NCI-H524 (cell line): Measurements from ENCODE around the gene GFER.

Experiments used
- DNase-seq, 2 experiments: peaks; one replicate each; lab custom pipeline; 2025; lab: John Stamatoyannopoulos, UW

GFER gene

DNA sequence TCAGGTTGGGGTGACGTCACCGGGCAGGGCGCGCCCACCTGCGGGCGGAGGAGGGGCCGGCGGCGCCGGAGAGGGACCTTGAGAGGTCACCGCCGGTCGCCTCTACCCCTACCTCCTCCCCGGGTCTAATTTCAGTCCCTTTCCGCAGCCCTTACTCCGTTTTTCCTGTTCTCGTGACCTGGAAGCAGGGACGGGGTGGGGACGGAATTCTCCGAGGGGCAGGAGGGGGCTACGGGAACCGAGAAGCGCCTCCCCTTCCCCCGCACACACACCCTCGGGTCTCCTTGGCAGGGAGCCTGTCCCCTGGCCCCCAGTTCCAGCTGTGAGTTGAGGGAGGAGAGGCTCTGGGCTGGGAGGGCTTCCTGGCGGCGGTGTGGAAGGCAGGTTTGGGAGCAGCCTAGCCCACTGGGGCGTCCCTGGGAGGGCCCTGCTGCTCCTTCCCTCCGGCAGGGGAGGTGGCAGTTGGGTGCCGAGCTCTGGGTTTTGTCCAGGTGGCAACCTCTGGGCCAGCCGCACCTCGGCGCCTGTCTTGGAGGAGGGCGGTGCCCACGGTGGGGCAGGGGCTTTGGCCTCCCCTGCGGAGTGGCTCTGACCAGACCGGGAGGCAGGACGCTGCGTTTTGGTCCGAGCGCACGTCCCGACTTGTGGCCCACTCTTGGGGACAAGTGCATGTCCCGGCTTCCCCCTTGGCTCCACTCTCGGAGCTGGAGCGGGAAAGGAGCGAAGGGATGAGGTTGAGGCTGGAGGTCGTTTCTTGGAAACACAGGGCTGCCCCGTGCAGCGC lies 6.5 kb downstream of the GFER start:
- DNase-seq, result no peak

DNA sequence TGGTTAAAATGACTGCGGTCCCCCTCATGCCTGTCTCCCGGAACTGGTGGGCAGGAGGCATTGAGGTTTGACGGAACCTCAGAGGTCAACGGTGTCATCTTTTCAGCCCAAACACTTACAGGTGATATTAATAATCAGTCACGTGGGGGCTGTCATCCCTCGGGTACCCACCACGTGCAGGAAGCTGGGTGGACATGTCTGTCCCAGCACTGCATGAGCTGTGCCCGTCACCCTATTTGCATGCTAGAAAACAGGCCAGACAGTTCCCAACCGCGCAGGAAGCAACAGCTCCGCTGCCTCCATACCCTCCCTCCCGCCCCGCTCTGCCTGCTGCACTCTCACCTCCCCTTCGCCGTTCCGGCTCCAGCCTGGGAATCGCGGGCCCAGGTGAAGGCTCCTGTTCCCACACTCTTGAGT lies 7.2 kb downstream of the GFER start:
- no peak for DNase-seq

DNA sequence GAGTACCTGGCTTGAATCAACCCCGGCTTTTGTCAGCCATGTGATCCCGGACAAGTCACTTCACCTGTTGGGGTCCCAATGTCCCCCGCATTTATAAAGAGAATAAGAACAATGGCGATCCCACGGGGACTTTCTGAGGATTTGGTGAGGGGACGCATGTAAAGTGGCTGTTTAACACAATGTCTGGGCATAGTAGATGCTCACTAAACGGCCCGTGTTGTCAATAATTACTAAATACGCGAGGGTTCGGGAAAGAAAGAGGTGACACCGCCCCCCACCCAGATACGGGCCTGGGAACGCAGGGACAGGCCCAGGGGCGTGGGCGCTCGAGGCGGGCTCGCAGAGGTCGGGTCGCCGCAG lies 7.6 kb downstream of the GFER start:
- DNase-seq, result no peak

DNA sequence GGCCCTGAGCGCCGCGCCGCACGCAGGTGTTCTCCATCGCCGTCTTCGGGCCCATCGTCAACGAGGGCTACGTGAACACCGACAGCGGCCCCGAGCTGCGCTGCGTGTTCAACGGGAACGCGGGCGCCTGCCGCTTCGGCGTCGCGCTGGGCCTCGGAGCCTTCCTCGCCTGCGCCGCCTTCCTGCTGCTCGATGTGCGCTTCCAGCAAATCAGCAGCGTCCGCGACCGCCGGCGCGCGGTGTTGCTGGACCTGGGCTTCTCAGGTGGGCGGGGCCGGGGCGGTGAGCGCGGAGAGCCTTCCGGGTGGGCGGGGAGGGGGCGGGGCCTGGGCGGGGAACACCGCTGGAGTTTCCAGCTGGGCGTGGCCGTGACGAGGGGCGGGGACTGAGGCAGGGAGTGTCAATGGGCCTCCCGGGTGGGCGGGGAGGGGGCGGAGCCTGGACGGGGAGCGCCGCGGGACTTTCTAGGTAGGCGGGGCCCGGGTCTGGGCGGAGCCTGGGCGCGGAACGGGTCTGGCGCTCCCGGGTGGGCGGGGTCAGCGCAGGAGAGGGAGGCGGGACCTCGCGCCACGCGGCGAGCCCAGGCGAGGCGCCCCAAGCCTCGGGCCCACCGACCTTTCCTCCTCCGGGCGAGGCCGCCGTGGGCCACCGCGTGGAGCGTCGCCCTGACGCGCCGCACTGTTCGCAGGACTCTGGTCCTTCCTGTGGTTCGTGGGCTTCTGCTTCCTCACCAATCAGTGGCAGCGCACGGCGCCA lies 8.1 kb downstream of the GFER start:
- DNase-seq, result peak; percentile 18 to 61

GRCh38 chr16:1992704-1993317 lies 8.8 kb downstream of the GFER start:
- DNase-seq, result no peak

- no peak for DNase-seq
Observed at GRCh38 chr16:1993731-1994131, 9.7 kb downstream of the GFER start.

- DNase-seq, result no peak
Observed at GRCh38 chr16:1997494-1998359, 13.7 kb downstream of the GFER start.

DNA sequence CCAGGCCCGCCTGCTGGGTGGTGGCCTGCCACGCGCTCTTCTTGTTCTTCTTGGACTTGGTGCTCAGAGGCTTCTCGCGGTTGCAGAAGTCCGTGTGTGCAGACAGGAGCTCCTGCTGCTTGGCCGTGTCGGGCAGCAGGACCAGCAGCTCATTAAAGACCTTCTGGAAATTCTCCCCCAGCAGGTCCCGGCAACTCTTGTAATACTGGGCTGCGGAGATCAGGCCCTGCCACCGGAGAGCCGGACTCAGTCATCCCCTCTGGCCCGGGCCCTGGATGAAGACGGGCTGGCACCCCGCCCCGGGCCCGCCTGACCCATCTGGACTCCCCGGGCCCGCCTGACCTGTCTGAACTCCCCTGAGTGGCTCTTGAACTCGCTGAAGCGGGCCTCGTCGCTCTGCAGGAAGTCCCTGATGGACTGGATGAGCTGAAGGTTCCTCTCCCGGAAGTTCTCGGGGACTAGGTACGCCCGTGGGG lies 14.4 kb downstream of the GFER start:
- no peak for DNase-seq

GRCh38 chr16:1998852-1999801 lies 15.1 kb downstream of the GFER start:
- no peak for DNase-seq

DNA sequence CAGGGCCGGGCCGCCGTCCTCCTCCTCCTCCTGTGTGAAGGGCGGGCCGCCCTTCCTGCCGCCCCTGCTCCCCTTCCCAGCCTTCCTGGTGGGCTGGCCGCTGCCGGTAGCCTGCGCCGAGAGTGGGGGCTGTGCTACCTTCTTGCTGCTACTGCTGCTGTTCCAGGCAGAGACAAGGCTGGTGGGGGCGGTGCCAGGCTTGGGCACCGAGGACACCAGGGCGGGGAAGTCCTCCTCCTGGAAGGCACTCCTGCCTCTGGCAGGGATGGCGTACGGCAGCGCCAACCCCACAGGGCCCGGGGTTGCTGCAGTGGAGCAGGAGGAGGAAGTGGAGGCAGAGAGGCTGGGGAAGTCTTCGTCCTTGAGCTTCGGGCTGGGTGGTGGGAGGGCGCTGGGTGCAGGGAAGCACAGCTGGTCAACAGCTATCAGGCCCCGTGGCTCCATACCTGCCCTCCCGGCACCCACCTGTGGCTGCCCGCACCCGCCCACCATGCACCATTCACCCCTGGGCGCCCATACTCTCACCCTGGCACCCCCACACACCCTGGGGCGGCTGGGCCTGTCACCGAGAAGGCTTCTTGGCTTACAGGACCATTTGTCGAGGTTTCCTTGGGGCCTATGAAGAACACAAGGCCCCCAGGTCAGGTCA lies 16.0 kb downstream of the GFER start:
- DNase-seq, result no peak

DNA sequence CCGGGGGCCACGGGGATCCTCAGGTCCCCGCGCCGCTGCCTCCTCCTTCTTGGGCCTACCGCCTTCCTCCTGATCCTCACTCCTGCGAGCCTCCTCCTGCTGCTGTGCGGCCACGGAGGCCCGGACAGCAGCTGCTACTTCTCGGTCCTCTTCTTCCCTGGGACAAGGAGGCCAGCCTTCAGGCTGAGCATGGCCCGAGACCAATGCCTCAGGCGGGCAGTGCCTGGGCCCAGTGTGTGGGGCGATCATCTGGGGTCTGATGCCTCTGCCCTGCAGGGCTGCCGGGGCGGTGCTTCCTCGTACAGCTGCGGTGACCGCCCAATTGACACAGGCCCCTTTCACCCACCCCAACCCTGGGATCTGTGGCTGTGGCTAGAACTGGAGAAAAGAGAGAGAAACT lies 17.0 kb downstream of the GFER start:
- DNase-seq, result no peak

GRCh38 chr16:2001456-2002355 lies 17.7 kb downstream of the GFER start:
- no peak for DNase-seq

GRCh38 chr16:2002406-2003230 lies 18.6 kb downstream of the GFER start:
- no peak for DNase-seq

GRCh38 chr16:2003231-2003826 lies 19.3 kb downstream of the GFER start:
- no peak for DNase-seq

DNA sequence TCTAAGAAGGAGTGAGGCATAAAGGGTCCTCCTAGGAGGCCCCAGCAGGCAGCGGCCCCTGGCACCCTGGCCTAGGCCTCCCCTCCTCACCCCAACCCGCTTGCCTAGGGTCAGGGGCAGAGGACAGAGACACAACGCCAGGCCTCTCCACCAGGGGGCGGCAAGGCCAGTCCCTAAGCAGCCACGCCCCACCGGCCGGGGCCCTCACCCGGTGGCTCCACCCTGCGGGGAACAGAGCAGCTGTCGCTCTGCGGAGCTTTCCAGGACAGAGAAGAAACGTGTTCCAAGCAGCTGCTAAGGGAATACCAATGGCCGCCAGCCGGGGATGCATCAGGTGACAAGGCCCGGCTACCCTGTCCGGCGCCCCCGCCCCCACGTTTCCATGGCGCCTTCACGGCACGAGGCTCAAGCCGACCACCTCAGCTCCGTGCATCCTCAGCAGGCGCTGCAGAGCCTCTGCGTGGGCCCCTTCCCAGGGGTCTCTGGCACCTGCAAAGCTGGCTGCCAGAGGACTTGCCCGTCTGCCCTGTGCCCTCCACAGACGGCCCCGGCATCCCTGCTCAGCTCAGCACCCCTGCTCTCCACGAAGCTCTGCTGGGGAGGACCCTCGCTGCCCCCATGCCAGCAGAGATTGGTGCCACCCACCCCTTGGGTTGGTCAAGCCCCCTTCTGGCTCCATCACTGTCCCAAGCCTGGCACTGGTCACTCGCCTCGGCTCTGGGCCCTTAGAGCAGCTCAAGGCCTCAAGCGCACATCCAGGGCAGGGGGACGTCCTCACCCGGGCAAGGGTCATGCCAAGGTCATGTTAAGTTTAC lies 20.0 kb downstream of the GFER start:
- peak; percentile 93 to 99 for DNase-seq

DNA sequence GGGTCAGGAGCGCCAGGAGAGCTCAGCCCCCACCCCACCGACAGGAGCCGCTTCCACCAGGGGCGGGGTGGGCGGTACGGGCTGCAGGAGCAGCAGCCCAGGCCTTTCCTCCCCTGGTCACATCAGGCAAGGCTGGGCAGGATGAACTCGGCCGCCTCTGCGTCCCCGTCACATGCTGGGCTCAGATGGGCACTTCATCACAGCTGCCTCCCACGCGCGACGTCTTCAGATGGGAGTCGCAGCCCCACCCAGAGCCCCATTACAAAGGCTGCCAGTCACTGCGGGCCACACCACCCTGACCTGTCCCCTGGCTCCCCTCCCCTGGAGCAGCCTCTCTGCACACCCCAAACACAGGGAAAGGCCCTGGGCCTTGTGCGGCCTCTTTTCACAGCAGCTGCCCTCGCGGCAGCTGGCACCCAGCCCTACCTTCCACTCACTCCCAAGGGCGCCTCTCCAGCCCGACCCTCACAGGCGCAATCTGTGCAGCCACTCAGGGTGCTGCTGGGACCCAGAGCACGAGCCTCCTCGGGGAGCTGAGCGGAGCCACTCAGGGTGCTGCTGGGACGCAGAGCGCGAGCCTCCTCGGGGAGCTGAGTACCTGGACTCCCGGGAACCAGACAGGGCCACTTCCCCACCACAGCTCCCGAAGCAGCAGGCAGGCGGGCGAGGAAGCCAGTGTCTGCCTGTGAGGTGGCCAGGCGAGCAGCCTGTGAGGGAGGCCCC lies 21.0 kb downstream of the GFER start:
- DNase-seq, result peak in 1 of 2 experiments; percentile 54
